ENCODE results near the gene BTN3A1. TPM values are rescaled to one million over a fixed set of nuclear protein-coding genes. Genes with fewer than 3 reads are reported as not detected.

Gene BTN3A1
- total RNA-seq, 1 donor from 2014 or later: 12.7 TPM

DNA sequence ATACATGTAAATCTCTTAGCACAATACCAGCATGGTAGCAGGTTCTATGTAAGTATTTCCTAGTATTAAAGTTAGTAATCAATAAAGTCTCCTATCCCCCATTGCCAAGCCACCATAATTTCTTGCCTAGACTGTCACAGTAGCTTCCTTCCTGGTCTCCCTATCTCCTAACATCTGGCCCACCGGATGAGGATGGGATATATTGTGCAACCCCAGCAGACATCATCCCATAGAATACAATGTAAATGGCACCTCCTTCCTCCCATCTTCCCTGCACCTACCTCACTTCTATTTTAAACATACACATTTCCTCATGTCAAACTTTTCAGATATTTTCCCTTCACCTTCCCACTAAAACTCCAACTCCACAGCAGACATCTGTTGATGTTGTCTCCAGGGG is 3.5 kb upstream of the BTN3A1 start:
- H3K4me3 Mint-ChIP-seq: no peak overlapping the region
- peaks cover 26% of the 10 kb centered on the region for H3K4me1 Mint-ChIP-seq
- H3K36me3 Mint-ChIP-seq (ENCODE audit: low read depth): no peaks in the 10 kb centered on the region
- no peak overlapping the region for H3K27ac Mint-ChIP-seq (ENCODE audit: unreplicated experiment)
- no peak for DNase-seq (ENCODE audit: low read depth, low spot score)
- TF ChIP-seq, protein P1, sequence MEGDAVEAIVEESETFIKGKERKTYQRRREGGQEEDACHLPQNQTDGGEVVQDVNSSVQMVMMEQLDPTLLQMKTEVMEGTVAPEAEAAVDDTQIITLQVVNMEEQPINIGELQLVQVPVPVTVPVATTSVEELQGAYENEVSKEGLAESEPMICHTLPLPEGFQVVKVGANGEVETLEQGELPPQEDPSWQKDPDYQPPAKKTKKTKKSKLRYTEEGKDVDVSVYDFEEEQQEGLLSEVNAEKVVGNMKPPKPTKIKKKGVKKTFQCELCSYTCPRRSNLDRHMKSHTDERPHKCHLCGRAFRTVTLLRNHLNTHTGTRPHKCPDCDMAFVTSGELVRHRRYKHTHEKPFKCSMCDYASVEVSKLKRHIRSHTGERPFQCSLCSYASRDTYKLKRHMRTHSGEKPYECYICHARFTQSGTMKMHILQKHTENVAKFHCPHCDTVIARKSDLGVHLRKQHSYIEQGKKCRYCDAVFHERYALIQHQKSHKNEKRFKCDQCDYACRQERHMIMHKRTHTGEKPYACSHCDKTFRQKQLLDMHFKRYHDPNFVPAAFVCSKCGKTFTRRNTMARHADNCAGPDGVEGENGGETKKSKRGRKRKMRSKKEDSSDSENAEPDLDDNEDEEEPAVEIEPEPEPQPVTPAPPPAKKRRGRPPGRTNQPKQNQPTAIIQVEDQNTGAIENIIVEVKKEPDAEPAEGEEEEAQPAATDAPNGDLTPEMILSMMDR (conservative IDR thresholded peaks at IDR 0.05): no peak
- H3K9me3 Mint-ChIP-seq: no peaks in the 10 kb centered on the region
- no peaks in the 10 kb centered on the region for H3K27me3 Mint-ChIP-seq (ENCODE audit: low read depth)

DNA sequence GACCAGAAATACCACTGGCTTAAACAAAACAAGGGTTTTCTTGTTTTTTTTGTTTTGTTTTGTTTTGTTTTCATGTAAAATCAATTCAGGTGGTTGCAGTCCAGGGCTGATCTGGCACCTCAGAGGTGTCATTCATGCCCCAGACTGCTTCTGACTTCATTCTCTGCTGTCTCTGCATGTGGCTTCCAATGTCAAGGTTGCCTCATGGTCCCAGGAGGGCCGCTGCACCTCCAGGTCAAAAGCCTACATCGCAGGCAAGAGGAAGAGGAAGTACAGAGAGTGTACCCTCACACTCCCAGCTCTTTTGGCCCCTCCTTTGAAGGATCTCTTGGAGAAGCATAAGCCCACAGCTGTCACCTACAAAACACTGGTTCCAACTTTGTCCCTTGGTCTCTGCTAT is 1.4 kb upstream of the BTN3A1 start:
- Mint-ChIP-seq H3K36me3 (ENCODE audit: low read depth) (peaks cover 2% of the 10 kb centered on the region), H3K27ac (ENCODE audit: unreplicated experiment) (no peak overlapping the region), H3K27me3 (ENCODE audit: low read depth) (no peaks in the 10 kb centered on the region), H3K9me3 (no peaks in the 10 kb centered on the region), H3K4me3 (no peak overlapping the region), H3K4me1 (peaks cover 34% of the 10 kb centered on the region)
- DNase-seq (ENCODE audit: low read depth, low spot score): no peak
- TF ChIP-seq, protein P1 (conservative IDR thresholded peaks at IDR 0.05): no peak

DNA sequence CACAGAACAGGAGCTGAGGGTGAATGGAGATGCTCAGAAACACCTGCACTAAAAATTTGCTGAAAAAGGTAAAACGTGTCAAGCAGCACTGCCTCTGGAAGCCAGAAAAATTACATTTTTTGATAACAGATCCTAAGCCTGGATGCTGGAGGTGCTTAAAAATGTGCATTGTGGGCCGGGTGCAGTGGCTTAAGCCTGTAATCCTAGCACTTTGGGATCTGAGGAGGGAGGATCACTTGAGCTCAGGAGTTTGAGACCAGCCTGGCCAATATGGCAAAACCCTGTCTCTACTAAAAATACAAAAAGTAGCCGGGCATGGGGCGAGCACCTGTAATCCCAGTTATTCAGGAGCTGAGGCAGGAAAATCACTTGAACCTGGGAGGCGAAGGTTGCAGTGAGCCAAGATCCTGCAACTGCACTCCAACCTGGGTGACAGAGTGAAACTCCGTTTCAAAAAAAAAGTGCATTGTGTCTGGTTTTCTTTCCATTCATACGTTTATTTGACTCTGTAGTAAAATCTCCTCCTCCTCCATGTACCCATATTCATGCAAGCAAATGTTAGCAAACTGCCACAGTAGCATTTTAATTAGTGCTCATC is 587 bp upstream of the BTN3A1 start:
- Mint-ChIP-seq H3K27me3 (ENCODE audit: low read depth) (no peaks in the 10 kb centered on the region), H3K9me3 (no peaks in the 10 kb centered on the region), H3K4me3 (peak overlapping the region; percentile 96), H3K4me1 (peaks cover 36% of the 10 kb centered on the region), H3K27ac (ENCODE audit: unreplicated experiment) (peak overlapping the region; percentile 91), H3K36me3 (ENCODE audit: low read depth) (peaks cover 5% of the 10 kb centered on the region)
- no peak for DNase-seq (ENCODE audit: low read depth, low spot score)
- TF ChIP-seq, protein P1 (conservative IDR thresholded peaks at IDR 0.05): no peak

DNA sequence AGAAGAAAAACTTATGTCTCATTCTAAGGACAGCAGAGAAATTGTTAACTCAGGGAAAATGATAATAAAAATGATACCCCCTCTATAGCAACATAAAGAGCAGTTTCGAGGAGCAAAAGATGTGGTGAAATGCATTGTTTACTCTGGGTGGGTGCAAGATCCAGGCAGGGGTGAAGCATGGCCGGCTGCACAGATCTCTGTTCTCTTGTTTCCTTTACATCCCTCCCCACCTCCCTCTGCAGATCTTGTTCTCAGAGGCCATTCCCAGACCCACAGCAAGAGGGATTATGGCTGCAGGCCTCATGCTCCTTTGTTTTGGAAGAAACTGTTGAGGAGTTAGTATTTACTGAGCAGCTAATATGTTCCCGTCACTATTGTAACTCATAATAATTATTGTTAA is 1.8 kb downstream of the BTN3A1 start:
- Mint-ChIP-seq H3K27me3 (ENCODE audit: low read depth) (no peaks in the 10 kb centered on the region), H3K9me3 (no peaks in the 10 kb centered on the region), H3K27ac (ENCODE audit: unreplicated experiment) (no peak overlapping the region), H3K4me3 (peak overlapping the region; percentile 48), H3K36me3 (ENCODE audit: low read depth) (peaks cover 9% of the 10 kb centered on the region), H3K4me1 (peaks cover 46% of the 10 kb centered on the region)
- TF ChIP-seq, protein P1 (conservative IDR thresholded peaks at IDR 0.05): no peak
- DNase-seq (ENCODE audit: low read depth, low spot score): no peak

DNA sequence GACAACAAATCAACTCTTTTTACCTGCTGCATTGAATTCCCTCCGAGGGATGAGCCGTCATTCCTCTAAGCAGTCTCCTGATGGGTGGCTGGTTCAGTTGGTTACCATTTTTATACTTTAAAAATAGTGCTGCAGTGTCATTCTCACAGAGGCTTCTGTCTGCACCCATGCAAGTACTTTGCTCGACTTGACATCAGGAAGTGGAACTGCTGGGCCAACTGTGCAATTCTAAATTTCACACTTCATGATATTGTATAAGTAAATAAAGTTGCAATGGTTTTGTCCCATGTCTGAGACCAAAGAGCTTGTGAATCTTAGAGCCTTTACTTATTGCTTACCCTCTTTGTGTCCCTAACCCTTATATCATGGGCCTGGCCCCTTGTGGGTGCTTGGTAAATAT is 2.5 kb downstream of the BTN3A1 start:
- Mint-ChIP-seq H3K27me3 (ENCODE audit: low read depth) (no peaks in the 10 kb centered on the region), H3K36me3 (ENCODE audit: low read depth) (peaks cover 9% of the 10 kb centered on the region), H3K4me3 (peak overlapping the region; percentile 32), H3K4me1 (peaks cover 41% of the 10 kb centered on the region), H3K9me3 (no peaks in the 10 kb centered on the region), H3K27ac (ENCODE audit: unreplicated experiment) (no peak overlapping the region)
- TF ChIP-seq, protein P1 (conservative IDR thresholded peaks at IDR 0.05): no peak
- no peak for DNase-seq (ENCODE audit: low read depth, low spot score)
